ENCODE measurements around the gene MITF.

MITF gene

DNA sequence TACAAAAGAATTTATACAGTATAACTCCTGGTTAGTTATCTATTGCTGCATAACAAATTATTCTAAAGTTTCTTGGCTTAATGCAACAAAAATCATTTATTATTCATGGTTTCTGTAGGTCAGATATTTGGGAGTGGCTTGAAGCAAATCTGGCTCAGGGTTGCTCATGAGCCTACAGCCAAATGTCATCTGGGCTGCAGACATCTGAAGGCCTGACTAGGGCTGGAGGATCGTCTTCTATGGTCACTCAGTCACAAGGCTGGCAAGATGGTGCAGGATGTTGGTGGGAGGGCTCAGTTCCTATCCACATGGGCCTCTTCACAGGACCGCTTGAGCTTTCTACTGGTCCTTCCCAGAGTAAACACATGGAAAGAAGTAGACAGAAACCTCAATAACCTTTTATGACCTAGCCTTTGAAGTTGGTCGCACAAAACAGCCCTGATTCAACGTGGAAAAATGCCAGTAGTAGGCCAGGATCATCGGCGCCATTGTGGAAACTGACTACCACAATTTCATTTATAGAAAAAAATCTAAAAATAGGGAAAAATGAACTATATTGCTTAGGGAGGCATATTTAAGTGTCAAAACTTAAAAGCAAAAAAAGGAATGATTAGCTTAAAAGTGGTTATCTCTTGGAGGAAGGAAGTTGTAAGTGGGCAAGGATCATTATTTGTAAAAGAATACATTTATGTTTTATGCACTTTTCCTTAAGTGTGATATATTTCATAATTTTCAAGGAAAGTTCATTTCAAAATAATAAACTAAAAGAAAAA lies 9.9 kb upstream of the MITF start:
- DNase-seq (ENCODE audit: low read depth), result no peak

DNA sequence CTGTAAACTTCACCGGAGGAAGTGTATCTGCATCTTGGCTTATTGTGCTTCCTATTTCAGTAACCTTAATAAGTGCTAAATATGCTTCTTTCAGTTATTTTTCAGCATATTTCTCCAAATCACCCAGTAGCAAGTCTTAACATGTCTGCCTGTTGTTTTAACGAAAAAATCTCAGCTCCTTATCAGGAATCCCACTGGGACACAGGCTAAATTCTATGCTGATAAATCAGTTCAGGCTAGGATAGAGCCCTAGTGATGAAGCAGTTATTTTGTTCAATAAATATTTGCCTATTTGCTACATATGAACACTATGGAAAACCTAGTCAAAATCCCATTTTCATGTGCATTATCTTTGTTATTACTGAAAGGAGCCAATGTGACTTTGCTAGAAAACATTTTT lies 8.2 kb upstream of the MITF start:
- DNase-seq (ENCODE audit: low read depth), result no peak

DNA sequence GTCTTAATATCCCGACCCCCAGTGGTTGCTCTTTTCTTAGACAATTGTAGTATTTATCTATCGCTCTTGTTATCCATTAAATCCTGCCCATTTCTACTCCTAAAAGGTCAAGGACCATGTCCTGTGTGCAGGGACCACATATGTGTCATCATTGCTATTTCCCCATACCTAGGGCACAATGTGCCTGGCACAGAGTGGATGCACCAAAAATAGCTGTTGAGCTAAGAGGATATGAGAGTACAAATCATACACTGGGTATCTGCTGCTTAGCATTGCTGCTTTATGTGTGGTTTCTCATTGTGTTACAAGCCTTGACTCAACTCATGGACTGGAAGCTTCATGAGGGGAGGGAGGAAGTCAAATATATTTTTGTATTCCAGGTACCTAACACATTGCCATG lies 3.4 kb upstream of the MITF start:
- DNase-seq (ENCODE audit: low read depth), result no peak

DNA sequence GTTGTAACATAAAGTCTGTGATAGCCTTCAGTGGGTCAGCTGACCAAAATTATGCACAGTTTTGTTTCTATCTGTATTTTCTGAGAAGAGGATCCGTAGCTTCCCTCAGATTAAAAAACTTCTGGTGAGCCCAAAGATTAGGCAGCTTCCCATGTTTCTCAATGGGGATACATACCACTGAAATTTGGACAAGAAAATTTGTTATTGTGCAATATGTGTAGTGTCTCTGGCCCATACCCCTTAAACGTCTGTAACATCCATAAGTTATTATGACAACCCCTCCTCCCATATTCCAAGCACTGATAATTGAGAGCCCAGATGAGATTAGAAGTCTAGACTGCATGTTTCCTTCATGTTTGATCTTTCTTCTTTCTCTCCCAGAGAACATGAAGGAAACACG lies 1.9 kb upstream of the MITF start:
- DNase-seq (ENCODE audit: low read depth), result no peak

DNA sequence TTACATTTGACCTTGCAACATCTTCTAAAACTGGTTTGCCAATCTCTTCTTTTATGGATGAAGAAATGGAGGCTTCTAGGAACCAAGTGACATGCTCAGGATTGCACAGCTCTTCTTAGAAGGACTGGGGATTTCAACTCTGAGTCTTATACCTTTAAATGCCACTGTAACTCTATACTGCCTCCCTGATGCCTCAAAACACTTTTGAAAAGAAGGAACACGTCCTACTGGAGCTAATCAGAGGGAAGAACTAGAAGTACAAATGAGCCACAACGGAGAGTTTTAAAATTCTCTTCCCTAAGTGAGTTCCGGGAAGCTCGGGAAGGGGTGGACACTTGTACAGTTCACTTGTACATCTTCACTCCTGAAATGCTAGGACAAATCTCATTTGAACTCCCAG lies 949 bp upstream of the MITF start:
- DNase-seq (ENCODE audit: low read depth), result no peak

DNA sequence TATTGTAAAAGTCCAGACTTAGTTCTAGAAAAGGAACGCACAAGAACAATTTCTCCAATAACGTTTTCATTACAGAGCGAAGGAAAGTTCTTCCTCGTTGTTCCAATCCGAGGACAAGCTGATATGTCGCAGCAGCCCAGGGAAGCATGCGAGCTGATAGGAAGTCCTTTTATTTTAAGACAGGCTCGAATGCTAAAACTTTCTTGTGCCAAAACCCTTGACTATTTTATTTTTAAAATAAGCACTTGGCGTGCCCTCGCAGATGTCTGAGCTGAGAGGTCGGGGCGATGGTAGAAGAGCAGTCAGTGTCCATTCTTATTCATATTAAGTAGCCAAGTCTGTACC lies 433 bp upstream of the MITF start:
- DNase-seq (ENCODE audit: low read depth), result no peak

DNA sequence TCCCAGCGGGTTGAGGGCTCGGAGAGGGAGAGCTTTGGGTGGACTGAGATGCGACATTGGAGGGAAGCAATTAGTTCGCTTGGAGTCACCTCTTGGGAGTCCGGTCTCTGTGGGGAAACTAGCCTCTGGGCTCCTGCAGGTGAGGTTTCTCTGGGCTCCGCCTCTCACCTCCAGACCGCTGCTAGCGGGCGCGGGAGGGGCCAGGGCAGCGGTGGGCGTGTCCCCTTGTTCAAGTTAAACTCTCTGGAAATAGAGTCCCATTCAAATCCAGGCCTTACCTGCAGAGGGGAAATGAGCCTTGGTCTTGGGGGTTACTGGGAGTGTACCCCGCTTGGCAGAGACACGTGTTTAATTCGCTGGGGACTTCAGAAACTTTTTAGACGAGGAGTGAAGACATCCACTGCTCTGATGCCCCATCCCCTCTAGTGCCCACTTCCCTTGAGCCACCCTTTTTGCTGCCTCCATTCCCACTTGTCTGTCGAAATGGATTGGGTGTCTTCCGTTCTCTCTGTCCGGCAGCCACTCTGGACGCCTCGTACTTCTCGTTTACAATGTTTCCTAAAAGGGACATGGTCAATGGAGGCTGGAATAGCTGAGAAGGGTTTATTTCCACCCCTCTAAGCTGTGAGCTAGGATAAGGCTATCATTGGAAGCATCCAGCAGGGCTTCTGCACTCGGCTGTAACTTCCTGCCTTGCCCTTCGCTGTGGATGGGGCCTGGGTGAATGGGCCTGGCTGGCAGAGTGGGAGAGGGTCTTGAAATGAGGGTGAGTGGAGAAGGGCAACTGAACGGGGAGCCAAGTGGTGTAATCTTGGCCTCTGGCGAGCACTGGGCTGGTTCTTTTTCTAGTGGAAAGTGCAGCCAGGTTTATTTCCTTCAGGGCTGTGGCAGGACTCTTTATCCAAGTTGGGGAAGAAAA lies 1.1 kb downstream of the MITF start:
- no peak for DNase-seq (ENCODE audit: low read depth)

DNA sequence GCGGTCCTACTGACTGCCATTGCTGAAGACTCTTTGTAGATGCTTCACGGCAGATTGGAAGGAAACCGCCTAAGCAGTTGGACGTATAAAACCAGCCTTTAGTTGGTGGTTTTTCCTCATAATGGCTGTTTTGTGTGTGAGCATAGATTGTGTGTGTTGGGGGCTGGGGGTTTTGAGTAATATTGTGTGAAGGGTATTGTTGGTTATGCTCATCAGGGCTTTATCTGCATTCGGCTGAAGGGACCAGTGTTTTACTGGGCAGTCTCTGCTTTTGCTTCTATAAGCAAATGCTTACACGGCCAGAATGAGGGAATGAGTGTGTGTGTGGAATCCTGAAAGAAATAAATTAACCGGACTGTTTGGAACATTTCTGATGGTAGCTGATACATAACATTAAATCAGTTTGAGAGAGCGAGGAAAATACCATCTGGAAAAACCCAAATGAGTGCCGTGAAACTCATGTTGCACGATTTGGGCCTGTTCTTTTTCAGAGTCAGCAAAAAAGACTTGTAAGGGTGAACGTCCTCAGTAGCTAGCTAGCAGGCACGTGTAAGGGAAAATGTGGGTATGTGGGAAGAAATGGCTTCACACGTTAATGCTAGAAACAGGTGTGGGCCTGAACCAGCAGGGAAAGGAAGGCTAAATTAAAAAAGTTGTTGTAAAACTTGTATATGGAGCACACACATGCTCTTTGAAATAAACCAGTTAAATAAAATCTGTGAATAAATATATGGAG lies 1.9 kb downstream of the MITF start:
- no peak for DNase-seq (ENCODE audit: low read depth)

DNA sequence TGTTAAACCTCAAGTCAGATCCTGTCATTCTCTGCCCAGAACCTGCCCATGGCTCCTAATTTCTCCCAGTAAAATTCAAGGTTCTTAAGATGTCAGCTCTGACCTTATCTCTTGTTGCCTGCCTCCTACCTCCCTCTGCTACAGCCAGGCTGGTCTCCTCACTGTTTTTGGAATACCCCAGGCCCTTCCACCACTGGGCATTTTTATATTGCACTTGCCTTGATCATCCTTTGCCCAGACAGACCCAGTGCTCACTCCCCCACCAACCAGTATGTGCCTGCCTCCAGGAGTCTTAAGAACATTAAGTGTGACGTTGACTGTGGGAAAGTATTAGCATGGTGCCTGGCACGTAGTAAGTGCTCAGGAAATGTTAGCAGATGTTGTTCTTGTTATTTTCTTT lies 3.1 kb downstream of the MITF start:
- no peak for DNase-seq (ENCODE audit: low read depth)

DNA sequence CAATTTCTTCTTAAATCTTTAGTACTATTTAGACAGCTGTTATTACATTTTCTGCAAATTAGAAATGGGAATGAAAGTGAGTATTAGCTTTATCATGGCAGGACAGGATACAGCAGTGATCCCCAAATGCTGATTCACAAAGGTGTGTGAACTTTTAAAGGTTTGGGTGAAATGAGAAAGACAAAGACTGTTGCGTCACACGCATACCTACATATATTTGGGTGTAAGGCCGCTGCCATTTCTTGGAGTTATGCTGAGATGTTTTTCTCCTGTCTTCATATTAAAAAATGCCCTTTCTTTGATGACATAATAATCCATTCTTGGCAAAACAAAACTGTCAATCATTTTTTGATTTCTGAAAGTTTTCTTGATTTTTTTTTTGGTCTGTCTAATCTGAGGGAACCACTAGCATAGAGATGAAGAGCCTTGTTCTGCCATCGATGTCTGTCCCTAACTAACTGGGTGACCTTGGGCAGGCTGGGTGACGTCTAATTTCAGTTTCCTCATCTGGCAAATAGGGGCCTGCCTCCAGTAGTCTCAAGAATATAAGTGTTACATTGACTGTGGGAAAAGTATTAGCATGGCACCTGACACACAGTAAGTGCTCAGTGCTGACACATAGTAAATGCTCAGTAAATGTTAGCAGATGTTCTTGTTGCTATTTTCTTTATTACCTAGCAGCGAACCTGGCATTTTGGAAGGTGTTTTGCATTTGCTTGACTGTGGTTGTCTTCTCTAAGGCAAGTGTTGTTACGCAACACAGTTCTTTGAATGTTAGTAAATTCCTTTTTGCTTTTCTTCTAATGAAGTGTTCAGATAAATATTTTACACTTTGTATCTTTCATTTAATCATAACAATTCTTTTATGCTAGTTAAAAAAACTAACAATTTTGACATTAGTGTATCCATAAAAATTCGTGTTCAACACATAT lies 5.0 kb downstream of the MITF start:
- no peak for DNase-seq (ENCODE audit: low read depth)

DNA sequence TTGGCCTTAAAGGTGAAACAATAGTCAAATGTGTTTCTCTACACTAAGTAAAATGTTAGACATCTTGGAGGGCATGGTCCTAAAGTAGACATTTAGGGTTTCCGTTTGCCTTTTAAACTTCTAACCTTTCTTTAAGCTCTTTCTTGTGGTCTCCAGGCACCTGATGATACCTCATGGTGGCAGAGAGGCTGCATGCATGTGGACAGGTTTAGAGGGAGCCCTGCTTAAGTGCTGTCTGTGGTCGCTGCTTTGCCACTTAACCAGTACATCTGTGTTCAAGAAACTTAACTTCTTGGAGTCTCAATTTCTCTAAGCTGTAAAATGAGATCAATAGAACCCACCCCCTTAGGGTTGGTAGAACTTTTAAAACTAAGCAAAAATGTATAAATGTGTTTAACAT lies 6.2 kb downstream of the MITF start:
- DNase-seq (ENCODE audit: low read depth), result no peak

DNA sequence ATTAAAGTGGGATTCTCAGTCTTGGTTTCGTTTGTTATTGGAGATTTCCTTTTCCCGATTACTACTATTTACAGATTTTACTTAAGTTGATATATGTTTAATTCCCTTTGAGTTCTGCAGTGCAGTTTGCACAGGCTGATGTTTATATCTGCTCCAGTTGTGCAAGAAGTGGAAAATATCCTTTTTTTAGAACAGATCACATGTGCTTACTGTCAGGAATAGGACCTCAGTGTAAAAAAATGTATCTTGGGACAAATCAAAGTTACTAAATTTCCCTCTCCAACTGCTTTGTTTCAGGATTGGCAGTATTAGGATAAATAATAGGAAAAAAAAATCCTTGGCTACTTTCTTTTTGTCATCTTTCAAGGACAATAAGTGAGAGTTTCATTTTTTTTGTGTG lies 6.9 kb downstream of the MITF start:
- DNase-seq (ENCODE audit: low read depth), result no peak

DNA sequence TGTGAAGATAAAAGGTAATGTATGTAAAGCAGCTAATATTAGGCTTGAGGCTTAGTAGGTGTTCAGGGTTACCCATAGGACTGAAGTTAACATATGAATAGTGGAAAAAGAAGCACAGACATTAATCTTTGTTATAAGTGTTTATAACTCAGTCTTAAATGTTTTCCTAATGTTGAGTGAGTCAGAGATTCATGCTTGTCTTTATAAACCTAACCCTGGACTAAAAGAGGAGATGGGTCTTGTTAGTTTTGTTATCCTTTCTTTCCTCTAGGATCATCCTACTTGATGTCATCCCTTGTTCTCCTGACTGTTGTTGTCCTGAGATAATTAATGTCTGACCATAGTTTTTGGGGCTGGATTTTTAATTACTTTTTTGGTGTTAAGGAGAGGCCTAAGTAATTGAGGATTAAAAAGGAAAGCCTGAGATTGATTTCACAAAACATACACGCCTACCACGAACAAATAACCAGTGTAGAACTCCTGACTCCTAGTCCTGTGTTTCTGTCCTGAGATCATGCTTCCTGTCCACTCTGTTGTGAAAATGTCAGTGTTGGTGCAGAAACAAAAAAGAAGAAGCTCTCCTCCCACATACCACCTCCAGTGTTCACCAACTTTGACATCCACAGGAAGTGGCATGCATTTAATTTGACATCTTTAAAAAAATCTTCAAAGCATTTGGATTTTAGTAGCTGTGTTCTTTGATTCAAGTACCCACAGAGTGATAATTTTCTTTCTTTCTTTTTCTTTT lies 8.4 kb downstream of the MITF start:
- DNase-seq (ENCODE audit: low read depth), result no peak

DNA sequence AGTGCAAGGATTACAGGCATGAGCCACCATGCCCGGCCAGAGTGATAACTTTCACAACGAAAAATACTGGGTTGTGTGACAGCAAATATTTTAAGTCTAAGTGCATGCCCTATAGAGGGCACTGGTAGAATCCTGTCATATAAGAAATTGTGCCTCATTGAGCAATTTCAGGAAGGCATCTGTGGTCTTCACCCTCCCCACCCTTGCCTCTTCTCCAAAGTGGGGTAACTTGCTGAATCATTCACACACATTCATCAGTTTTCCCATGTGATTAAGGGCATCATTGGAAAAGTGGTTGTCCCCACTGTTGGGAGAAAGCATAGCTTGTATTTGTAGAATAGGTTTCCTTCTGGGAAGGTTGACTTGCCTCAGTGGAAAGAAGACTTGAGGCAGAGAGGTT lies 9.2 kb downstream of the MITF start:
- DNase-seq (ENCODE audit: low read depth), result no peak

DNA sequence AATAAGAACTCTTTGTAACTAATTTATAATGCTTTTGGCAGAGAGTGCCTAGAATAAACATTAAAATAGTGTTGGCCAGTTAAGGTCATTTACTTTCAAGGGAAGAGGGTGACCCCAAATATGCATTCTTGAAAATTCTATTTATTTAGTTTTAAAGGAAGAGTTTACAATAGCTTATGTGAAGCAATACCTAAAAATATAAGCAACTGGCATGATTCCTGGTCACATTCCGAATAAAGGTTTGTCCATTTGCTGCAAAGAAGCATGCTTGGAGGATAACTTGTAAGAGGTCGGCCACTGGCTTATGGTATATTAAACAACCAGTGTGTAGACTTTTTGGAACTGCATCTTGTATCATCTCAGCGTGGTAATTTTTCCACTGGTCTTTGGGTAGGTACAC lies 10.2 kb downstream of the MITF start:
- DNase-seq (ENCODE audit: low read depth), result no peak

DNA sequence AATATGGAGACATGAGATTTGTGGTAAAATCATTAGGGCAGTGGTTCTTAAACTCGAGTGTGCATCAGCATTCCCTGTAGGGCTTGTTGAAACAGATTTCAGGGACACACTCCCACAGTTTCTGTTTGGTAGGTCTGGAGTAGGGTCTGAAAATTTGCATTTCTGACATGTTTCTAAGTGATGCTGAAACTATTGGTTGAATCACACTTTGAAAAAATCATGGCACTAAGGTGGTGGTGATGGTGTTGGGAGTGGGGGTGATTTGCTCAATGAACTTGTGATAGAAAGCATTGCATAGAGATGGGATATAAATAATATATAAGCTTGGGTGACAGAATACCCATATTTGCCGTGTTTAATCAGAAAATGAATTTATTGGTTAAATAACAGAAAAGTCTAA lies 11.3 kb downstream of the MITF start:
- no peak for DNase-seq (ENCODE audit: low read depth)

DNA sequence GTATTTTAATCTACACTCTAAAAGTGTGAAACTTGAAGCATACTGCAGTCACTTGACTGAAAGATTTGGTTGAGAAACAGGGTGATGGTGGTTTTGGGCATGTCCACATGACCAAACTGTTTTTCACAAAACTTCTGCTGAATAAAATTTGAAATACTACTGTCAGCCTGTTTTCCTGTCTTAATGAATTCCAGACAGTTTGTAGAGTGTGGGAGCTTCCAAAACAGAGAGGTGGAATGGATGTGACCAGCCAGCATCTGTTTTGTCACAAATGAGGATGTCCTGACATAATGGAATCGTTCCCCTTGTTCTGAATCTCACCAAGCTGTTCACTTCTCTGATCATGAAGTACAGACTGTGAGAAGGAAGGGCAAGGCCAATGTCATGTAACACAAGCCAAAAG lies 11.8 kb downstream of the MITF start:
- no peak for DNase-seq (ENCODE audit: low read depth)

DNA sequence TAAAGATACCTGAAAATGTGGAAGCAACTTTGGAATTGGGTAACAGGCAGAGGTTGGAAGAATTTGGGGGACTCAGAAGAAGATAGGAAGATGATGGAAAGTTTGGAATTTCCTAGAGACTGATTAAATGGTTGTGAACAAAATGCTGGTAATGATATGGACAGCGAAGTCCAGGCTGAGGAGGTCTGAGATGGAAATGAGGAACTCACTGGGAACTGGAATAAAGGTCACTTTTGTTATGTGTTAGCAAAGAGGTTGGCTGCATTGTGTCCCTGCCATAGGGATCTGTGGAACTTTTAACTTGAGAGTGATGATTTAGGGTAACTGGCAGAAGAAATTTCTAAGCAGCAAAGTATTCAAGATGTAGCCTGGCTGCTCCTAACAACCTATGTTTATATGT lies 13.0 kb downstream of the MITF start:
- no peak for DNase-seq (ENCODE audit: low read depth)

DNA sequence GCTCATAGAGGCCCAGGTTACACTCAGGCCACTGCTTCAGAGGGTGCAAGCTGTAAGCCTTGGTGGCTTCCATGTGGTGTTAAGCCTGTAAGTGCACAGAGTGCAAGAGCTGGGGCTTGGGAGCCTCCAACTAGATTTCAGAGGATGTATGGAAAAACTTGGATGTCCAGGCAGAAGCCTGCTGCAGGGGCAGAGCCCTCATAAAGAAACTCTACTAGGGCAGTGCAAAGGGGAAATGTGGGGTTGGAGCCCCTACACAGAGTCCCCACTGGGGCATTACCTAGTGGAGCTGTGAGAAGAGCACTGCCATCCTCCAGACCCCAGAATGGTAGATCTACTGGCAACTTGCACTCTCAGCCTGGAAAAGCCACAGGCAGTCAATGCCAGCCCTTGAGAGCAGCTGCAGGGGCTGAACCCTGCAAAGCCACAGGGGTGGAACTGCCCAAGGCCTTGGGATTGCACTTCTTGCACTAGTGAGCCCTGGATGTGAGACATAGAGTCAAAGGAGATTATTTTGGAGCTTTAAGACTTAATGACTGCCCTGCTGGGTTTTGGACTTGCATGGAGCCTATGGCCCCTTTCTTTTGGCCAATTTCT lies 14.0 kb downstream of the MITF start:
- no peak for DNase-seq (ENCODE audit: low read depth)

DNA sequence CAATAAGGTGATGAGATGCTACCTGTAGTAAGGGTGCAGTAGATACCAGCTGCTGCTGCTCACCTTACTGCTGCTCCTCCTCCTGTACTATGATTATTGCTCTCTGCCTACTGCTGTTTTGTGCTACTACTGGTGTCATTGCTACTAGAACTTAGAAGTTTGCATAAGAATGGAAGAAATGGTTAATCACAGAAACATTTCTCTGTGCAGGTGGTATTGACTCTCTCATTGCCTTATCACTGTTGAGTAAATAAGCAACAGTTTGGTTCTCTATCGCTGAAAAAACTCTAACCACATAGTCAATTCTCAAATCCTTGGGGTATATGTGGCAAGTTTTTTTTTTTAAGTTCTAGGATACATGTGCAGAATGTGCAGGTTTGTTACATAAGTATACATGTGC lies 16.5 kb downstream of the MITF start:
- DNase-seq (ENCODE audit: low read depth), result no peak

Measured in stimulated activated CD8-positive, alpha-beta memory T cell treated with anti-CD3 and anti-CD28 coated beads, Interleukin-4, amount 100 ng/mL, for 24 hours (primary cell).